Fibroblast of the aortic adventitia (primary cell): ENCODE measurements around the gene SLC5A2. TPM values are rescaled to one million over a fixed set of nuclear protein-coding genes. Genes with fewer than 3 reads are reported as not detected.
A peak's percentile ranks its signal among the peaks of the same experiment; 100 is the strongest.

Source experiments
- DNase-seq: peaks from one replicate; pipeline ENCODE4 v3.0.0-alpha.2; 2010; ENCODE audit warnings: low read depth
- H3K4me3 ChIP-seq: 2 replicates; pipeline ENCODE4 v1.5.1; 2011; ENCODE audit warnings: low read depth, mild to moderate bottlenecking, control low read depth, low read length, moderate library complexity
- CTCF ChIP-seq: IDR thresholded peaks from 2 replicates; pipeline ENCODE4 v1.5.1; 2011; ENCODE audit warnings: mild to moderate bottlenecking, low read length, control low read depth, inconsistent platforms; ENCODE audit not compliant: insufficient read depth
- total RNA-seq: library from RNA; depleted of rRNA; stranded (reverse); fragments of >200 nt; gene quantifications from 2 replicates; pipeline ENCODE4 v1.2.3, GENCODE V29; 2012; ENCODE audit warnings: low replicate concordance

SLC5A2 gene
- total RNA-seq, 1 donor: not detected

DNA sequence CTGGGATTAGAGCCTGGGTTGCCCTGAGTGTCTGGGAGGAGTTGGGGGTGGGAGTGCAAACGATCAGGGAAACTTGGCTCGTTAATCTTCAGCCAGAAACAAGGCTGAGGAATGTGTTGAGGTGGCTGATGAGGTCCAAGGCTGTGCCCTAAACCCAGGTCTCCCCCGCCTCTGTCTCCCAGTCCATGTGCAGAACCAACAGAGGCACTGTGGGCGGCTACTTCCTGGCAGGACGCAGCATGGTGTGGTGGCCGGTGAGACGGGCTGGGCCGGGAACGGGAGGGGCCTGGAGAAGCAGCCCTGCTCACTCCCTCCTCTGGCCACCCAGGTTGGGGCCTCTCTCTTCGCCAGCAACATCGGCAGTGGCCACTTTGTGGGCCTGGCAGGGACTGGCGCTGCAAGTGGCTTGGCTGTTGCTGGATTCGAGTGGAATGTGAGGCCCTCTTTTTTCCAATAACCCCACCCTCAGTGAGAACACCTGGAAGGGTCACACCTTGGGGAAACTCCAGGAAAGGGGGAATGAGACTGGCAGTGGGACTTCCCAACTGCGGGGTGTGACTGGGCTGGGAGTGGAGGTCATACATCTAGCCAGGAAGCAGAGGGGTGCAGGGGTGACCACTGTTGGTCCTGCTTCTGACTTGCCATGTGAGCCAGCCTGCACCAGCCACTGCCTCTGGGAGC lies 1.7 kb downstream of the SLC5A2 start:
- no peak for DNase-seq
- H3K4me3 ChIP-seq: no peak overlapping the region
- no peak for TF ChIP-seq CTCF

GRCh38 chr16:31485571-31485970 lies 2.6 kb downstream of the SLC5A2 start:
- H3K4me3 ChIP-seq: no peak overlapping the region
- DNase-seq: no peak
- TF ChIP-seq CTCF: no peak

DNA sequence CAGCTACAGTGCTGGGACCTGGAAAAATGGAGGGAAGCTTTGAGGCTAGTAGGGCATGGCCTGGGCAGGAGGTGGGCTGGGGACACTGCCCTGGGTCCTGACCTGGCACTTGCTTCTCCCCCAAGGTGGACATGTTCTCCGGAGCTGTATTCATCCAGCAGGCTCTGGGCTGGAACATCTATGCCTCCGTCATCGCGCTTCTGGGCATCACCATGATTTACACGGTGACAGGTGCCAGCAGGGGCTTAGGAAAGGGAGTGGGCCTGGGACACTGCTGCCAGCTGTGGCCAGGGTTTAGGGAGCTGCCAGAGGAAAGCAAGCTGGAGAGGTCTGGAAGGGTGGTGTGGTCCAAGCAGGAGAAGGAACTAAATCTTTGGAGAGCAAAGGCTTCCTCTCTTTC lies 3.1 kb downstream of the SLC5A2 start:
- no peak for TF ChIP-seq CTCF
- DNase-seq: no peak
- no peak overlapping the region for H3K4me3 ChIP-seq

- H3K4me3 ChIP-seq: peak overlapping the region; percentile 62
- no peak for DNase-seq
- TF ChIP-seq CTCF: no peak
Observed at GRCh38 chr16:31487071-31487719, 4.3 kb downstream of the SLC5A2 start.

GRCh38 chr16:31487720-31488467 lies 5.0 kb downstream of the SLC5A2 start:
- DNase-seq: peak; percentile 10
- TF ChIP-seq CTCF: no peak
- H3K4me3 ChIP-seq: peak overlapping the region; percentile 62

DNA sequence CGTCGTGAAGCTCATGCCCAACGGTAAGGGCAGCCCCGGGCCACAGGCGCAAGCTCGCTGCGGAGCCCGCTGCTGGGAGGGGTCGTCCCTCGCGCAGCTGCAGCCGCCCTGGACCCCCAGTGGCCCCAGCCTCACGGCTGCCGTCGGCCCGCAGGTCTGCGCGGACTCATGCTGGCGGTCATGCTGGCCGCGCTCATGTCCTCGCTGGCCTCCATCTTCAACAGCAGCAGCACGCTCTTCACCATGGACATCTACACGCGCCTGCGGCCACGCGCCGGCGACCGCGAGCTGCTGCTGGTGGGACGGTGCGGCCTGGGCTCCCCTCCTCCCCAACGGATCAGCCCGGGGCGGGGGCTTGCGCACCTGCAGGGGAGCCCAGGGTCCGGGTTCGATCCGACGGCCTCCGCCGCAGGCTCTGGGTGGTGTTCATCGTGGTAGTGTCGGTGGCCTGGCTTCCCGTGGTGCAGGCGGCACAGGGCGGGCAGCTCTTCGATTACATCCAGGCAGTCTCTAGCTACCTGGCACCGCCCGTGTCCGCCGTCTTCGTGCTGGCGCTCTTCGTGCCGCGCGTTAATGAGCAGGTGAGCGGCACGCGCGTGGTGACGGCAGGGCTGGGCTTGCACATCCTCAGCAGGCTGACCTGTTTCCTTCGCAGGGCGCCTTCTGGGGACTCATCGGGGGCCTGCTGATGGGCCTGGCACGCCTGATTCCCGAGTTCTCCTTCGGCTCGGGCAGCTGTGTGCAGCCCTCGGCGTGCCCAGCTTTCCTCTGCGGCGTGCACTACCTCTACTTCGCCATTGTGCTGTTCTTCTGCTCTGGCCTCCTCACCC lies 5.8 kb downstream of the SLC5A2 start:
- peak overlapping the region; percentile 62 for H3K4me3 ChIP-seq
- no peak for DNase-seq
- no peak for TF ChIP-seq CTCF
